ENCODE data around the gene TEX11.

GRCh38 chrX:70664726-70665125, 243.8 kb downstream of the TEX11 start:
- TF ChIP-seq, protein P1, sequence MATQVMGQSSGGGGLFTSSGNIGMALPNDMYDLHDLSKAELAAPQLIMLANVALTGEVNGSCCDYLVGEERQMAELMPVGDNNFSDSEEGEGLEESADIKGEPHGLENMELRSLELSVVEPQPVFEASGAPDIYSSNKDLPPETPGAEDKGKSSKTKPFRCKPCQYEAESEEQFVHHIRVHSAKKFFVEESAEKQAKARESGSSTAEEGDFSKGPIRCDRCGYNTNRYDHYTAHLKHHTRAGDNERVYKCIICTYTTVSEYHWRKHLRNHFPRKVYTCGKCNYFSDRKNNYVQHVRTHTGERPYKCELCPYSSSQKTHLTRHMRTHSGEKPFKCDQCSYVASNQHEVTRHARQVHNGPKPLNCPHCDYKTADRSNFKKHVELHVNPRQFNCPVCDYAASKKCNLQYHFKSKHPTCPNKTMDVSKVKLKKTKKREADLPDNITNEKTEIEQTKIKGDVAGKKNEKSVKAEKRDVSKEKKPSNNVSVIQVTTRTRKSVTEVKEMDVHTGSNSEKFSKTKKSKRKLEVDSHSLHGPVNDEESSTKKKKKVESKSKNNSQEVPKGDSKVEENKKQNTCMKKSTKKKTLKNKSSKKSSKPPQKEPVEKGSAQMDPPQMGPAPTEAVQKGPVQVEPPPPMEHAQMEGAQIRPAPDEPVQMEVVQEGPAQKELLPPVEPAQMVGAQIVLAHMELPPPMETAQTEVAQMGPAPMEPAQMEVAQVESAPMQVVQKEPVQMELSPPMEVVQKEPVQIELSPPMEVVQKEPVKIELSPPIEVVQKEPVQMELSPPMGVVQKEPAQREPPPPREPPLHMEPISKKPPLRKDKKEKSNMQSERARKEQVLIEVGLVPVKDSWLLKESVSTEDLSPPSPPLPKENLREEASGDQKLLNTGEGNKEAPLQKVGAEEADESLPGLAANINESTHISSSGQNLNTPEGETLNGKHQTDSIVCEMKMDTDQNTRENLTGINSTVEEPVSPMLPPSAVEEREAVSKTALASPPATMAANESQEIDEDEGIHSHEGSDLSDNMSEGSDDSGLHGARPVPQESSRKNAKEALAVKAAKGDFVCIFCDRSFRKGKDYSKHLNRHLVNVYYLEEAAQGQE (IDR thresholded peaks at IDR 0.05; ENCODE audit: unreplicated experiment) = no peak
- TF ChIP-seq, protein P2, sequence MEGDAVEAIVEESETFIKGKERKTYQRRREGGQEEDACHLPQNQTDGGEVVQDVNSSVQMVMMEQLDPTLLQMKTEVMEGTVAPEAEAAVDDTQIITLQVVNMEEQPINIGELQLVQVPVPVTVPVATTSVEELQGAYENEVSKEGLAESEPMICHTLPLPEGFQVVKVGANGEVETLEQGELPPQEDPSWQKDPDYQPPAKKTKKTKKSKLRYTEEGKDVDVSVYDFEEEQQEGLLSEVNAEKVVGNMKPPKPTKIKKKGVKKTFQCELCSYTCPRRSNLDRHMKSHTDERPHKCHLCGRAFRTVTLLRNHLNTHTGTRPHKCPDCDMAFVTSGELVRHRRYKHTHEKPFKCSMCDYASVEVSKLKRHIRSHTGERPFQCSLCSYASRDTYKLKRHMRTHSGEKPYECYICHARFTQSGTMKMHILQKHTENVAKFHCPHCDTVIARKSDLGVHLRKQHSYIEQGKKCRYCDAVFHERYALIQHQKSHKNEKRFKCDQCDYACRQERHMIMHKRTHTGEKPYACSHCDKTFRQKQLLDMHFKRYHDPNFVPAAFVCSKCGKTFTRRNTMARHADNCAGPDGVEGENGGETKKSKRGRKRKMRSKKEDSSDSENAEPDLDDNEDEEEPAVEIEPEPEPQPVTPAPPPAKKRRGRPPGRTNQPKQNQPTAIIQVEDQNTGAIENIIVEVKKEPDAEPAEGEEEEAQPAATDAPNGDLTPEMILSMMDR (conservative IDR thresholded peaks at IDR 0.05; ENCODE audit: low read depth in 2 of 2) = peak; percentile 43 to 59; a peak in 3 of 4 replicates
- TF ChIP-seq EZH2phosphoT487 (IDR thresholded peaks at IDR 0.05; ENCODE audit: unreplicated experiment) (no peak), POLR2AphosphoS5 (IDR thresholded peaks at IDR 0.05; ENCODE audit: low read depth) (no peak), STAT1 (IDR thresholded peaks at IDR 0.05; ENCODE audit: unreplicated experiment) (no peak), JUNB (IDR thresholded peaks at IDR 0.05; ENCODE audit: unreplicated experiment) (no peak), EZH2 (IDR thresholded peaks at IDR 0.05; ENCODE audit: low read depth, unreplicated experiment) (no peak)
